Tibial artery (tissue), 4 donors: ENCODE measurements around the gene SHD.

Experiments
- DNase-seq, 2 donors: peaks; one replicate each; pipeline ENCODE4 v3.0.0-alpha.2; 2019
- H3K27ac ChIP-seq, 2 donors: fragments of 200-600 bp; sonication (generic) in 1 of 2; 1 replicate in 1 of 2; 2 replicates in 1 of 2; pipeline ENCODE4 v1.5.1; 2018 to 2019; ENCODE audit warnings: mild to moderate bottlenecking in 1 of 2
- H3K27me3 ChIP-seq, 2 donors: fragments of 200-600 bp; sonication (generic) in 1 of 2; one replicate each; pipeline versions ENCODE4 v1.5.1 to v1.6.0; 2016 to 2019
- H3K36me3 ChIP-seq, 3 donors: fragments of 200-600 bp; sonication (generic) in 2 of 3; one replicate each; pipeline ENCODE4 v1.5.1; 2016 to 2019; ENCODE audit warnings: mild to moderate bottlenecking in 2 of 3
- H3K4me1 ChIP-seq, 4 donors: fragments of 200-600 bp; sonication (generic) in 2 of 4; 1 replicate in 3 of 4; 2 replicates in 1 of 4; pipeline ENCODE4 v1.5.1; 2016 to 2019
- H3K4me3 ChIP-seq, 2 donors: fragments of 200-600 bp; sonication (generic) in 1 of 2; 1 replicate in 1 of 2; 2 replicates in 1 of 2; pipeline ENCODE4 v1.5.1; 2018 to 2019; ENCODE audit warnings: mild to moderate bottlenecking in 2 of 2
- H3K9me3 ChIP-seq, 3 donors: fragments of 200-600 bp; sonication (generic) in 1 of 3; one replicate each; pipeline ENCODE4 v1.5.1; 2016 to 2019
- CTCF ChIP-seq, 2 experiments: fragments of 200-600 bp in 1 of 2; fragments of 450-650 bp in 1 of 2; IDR thresholded peaks; one replicate each; pipeline ENCODE4 v1.5.1; 2017 to 2019; ENCODE audit warnings: antibody characterized with exemption in 2 of 2, mild to moderate bottlenecking in 1 of 2, moderate library complexity in 1 of 2
- intact Hi-C: fragments of 100-400 bp; cut with DNase I; formaldehyde crosslinking; loops from one replicate; pipeline ENCODE4 v1.15.0; 2023; ENCODE audit warnings: low total_unique reads

The SHD gene

DNA sequence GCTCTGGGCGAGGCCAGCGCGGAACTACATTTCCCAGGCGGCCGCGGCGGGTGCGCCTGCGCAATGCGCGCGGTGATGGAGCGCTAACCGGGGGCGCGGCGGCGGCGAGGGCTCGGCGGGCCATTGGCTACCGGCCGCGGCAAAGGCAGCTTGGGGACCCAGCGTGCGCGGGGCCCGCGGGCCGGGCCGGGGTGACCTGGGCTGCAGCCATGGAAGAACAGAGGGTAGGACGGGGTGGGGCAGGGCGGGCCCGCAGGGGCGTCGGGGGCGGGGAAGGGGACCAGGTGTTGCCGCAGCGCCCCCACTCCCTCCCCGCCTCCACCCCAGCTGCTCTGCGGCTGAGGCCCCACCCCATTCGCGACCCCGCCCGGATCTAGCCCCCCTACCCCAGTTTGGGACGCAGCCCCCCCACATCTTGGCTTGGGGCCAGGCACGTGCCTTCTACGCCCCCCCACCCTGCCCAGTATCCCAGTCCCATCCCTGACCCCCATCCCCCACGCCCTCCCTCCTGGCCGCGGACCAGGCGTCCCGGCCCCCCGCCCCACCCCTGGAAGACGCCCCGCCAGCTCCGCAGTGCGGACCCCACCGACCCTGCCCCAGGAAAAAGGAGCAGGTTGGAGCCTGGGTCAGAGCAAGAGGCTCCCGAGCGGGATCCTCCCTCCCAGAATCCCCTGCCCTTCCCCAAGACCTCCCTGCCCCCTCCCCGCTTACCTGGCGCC is 25.6 kb downstream of the SHD start, which contains the start of gene FSD1:
Gene FSD1, plus strand, starts transcription at position 61 of the 719 bp plus-strand sequence. Its CDS starts 149 bp downstream, at position 210.
- no peak for DNase-seq
- H3K27ac ChIP-seq: no peak within 1 kb of the TSS
- H3K4me1 ChIP-seq: peaks cover 0 to 6% (median 2%) of the 10 kb centered on the region in 4 donors
- peak within 1 kb of the TSS in 1 of 2 donors; percentile 25 for H3K4me3 ChIP-seq
- intact Hi-C loops: no loop called here
- TF ChIP-seq CTCF (IDR thresholded peaks at IDR 0.05): no peak
- H3K27me3 ChIP-seq: peaks cover 0 to 56% of the 10 kb centered on the region in 2 donors
- no peaks in the 10 kb centered on the region for H3K9me3 ChIP-seq
- no peaks in the 10 kb centered on the region for H3K36me3 ChIP-seq

DNA sequence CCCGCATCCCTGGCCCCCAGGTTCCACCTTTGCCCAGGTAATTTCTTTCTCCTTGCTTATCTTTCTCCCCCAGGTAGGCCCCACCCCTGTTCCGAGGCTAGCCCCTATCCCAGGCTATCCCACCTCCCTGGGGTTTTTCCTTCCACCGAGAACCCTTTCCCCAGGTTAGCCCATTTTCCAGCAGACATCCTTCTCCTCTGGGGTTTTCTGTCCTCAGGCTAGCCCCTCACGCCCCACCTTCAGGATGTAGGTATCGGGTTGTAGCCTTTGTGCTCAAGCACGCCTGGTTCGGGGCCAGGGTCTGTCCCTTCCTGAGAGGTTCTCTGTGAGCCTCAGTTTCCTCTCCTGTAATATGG is 26.2 kb downstream of the SHD start:
- H3K27me3 ChIP-seq: peaks cover 0 to 55% of the 10 kb centered on the region in 2 donors
- no peak for TF ChIP-seq CTCF (IDR thresholded peaks at IDR 0.05)
- no peak overlapping the region for H3K27ac ChIP-seq
- no peaks in the 10 kb centered on the region for H3K36me3 ChIP-seq
- H3K9me3 ChIP-seq: no peaks in the 10 kb centered on the region
- H3K4me1 ChIP-seq: peaks cover 0 to 6% (median 2%) of the 10 kb centered on the region in 4 donors
- H3K4me3 ChIP-seq: no peak overlapping the region
- intact Hi-C loops: no loop called here
- DNase-seq: no peak

- Histone ChIP-seq H3K36me3 (no peaks in the 10 kb centered on the region), H3K9me3 (no peaks in the 10 kb centered on the region), H3K4me3 (no peak overlapping the region), H3K27ac (no peak overlapping the region), H3K27me3 (peaks cover 0 to 58% of the 10 kb centered on the region in 2 donors), H3K4me1 (peaks cover 0 to 6% (median 2%) of the 10 kb centered on the region in 4 donors)
- intact Hi-C loops: no loop called here
- TF ChIP-seq CTCF (IDR thresholded peaks at IDR 0.05): no peak
- DNase-seq: no peak
Measured at GRCh38 chr19:4305659-4306058, 26.6 kb downstream of the SHD start.

GRCh38 chr19:4310247-4311121 is 31.4 kb downstream of the SHD start:
- Histone ChIP-seq H3K27ac (no peak overlapping the region), H3K4me3 (no peak overlapping the region), H3K27me3 (peaks cover 0 to 40% of the 10 kb centered on the region in 2 donors), H3K4me1 (no peaks in the 10 kb centered on the region), H3K36me3 (no peaks in the 10 kb centered on the region), H3K9me3 (no peaks in the 10 kb centered on the region)
- TF ChIP-seq CTCF (IDR thresholded peaks at IDR 0.05): no peak
- no peak for DNase-seq
- intact Hi-C loops: no loop called here

DNA sequence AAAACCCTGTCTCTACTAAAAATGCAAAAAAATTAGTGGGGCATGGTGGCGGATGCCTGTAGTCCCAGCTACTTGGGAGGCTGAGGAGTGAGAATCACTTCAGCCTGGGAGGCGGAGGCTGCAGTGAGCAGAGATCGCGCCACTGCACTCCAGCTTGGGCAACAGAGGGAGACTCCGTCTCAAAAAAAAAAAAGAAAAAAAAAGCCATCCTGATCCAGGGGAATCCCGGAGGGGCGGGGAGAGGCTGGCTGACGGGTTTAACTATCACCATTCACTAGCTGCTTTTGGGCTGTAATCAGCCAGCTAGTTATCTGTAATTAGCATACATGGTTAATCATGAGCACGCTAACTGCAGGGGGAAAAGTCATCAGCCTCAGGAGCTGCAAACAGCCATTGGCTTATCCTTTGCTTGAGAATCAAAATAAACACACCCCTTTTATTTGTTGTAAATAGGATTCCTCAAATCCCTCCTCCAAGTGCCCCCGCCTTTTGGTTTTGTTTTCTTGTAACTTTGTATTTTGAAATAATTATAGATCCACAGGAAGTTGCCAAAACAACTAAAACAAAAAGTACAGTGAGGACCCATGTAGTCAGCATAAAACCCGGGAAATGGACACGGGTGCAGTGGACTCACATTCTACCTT is 34.9 kb downstream of the SHD start:
- Histone ChIP-seq H3K27me3 (peaks cover 0 to 48% of the 10 kb centered on the region in 2 donors), H3K36me3 (no peaks in the 10 kb centered on the region), H3K27ac (no peak overlapping the region), H3K4me1 (no peaks in the 10 kb centered on the region), H3K9me3 (no peaks in the 10 kb centered on the region), H3K4me3 (no peak overlapping the region)
- no peak for DNase-seq
- TF ChIP-seq CTCF (IDR thresholded peaks at IDR 0.05): no peak
- intact Hi-C loops: no loop called here
